SU-DHL-6 (cell line): ENCODE data around the gene PCCB.

Source experiments
- CTCF ChIP-seq: fragments of 200-600 bp; sonication (generic); IDR thresholded peaks from one replicate; pipeline ENCODE4 v1.5.1; 2017; ENCODE audit warnings: antibody characterized with exemption, mild to moderate bottlenecking, low read length, moderate library complexity; ENCODE audit not compliant: insufficient read depth, poor library complexity, severe bottlenecking
- EZH2phosphoT487 ChIP-seq: fragments of 200-600 bp; sonication (generic), shearing (Covaris generic); conservative IDR thresholded peaks from 2 replicates; pipeline ENCODE4 v1.6.1; 2018; ENCODE audit warnings: mild to moderate bottlenecking, antibody characterized with exemption, low read length, moderate library complexity, mixed read lengths

DNA sequence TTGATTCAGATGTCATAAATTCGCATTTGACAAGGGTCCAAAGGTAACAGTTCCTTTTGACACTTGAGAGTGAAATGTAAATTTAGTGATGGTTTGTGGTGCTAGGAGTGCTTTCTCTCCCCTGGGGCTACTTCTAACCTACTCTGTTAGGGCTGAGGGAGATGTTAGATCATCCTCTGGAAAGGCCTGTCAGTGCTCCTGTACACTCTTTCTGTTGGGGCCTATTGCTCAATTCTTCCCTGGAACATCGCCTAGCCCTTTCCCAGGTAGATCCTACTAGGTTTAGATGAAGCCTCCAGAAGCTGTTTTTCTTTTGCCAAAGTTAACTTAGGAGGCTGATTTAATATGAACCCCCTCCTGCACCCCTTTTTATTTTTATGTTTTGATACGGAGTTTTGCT is 1.4 kb downstream of the PCCB start:
- TF ChIP-seq CTCF (no peak), EZH2phosphoT487 (no peak)
